Keratinocyte (primary cell): Measurements from ENCODE around the gene HPD.

Experiments
- CTCF ChIP-seq, 3 experiments: IDR thresholded peaks in 1 of 3; conservative IDR thresholded peaks in 1 of 3; optimal IDR thresholded peaks in 1 of 3; 2 replicates in 2 of 3; 3 replicates in 1 of 3; pipeline versions ENCODE3 to v1.5.1; 2011; ENCODE audit warnings: low read length in 3 of 3, mild to moderate bottlenecking in 3 of 3, moderate library complexity in 2 of 3, control low read depth in 1 of 3, inconsistent platforms in 1 of 3; ENCODE audit not compliant: insufficient read depth in 2 of 3; ENCODE audit errors: extremely low read depth in 1 of 3
- EZH2 ChIP-seq: IDR thresholded peaks from one replicate; pipeline ENCODE4 v1.6.1; 2012; ENCODE audit warnings: inconsistent platforms, mild to moderate bottlenecking, low read length, moderate library complexity

GRCh38 chr12:121889274-121889624 is 30.6 kb upstream of the HPD start:
- TF ChIP-seq CTCF (optimal IDR thresholded peaks at IDR 0.05 in 1 of 3, IDR thresholded peaks at IDR 0.05 in 1 of 3, conservative IDR thresholded peaks at IDR 0.05 in 1 of 3; ENCODE audit: extremely low read depth in 1 of 3, insufficient read depth in 2 of 3, low read length in 3 of 3) (no peak), EZH2 (no peak)
